SU-DHL-6 (cell line): ENCODE results near the gene ESRRA.

Experiments used
- CTCF ChIP-seq: fragments of 200-600 bp; sonication (generic); IDR thresholded peaks from one replicate; pipeline ENCODE4 v1.5.1; 2017; ENCODE audit warnings: antibody characterized with exemption, mild to moderate bottlenecking, low read length, moderate library complexity; ENCODE audit not compliant: insufficient read depth, poor library complexity, severe bottlenecking
- EZH2phosphoT487 ChIP-seq: fragments of 200-600 bp; sonication (generic), shearing (Covaris generic); conservative IDR thresholded peaks from 2 replicates; pipeline ENCODE4 v1.6.1; 2018; ENCODE audit warnings: mild to moderate bottlenecking, antibody characterized with exemption, low read length, moderate library complexity, mixed read lengths

DNA sequence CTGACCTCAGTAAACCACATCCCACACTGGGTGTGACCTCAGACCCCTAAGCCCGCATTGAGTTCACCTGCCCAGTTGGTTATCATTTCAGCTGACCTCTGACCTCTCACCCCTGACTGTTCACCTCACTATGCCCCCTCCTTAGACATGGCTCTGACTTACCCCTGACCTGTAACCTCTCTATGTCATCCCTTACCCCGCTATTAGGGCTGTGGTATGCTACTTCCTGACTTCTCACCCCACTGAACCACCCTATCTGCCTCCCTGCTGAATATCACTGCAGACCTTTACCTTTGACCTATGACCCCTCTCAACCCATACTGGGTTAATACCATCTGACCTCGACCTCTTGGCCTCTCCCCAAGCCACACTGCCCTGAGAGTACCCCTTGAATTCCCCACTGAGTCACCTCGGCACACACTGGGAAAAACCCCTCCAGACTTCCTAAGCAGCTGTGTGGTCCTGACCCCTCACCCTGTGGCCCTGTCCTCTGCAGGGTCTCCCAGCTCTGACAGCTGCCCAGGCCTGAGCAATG lies 45.7 kb upstream of the ESRRA start:
- no peak for TF ChIP-seq CTCF
- TF ChIP-seq EZH2phosphoT487: no peak
